ENCODE measurements around the gene ABHD17B. TPM values are rescaled to one million over a fixed set of nuclear protein-coding genes. Genes with fewer than 3 reads are reported as not detected.
"Not testable (repeated sequence)": the region's sequence is repeated elsewhere in the genome, so short reads cannot be mapped to it uniquely, and the experiment has no call there.

ABHD17B gene
- polyA plus RNA-seq (2011; rRNA removed) (9.0 and 14.2 TPM in 2 replicates), polyA minus RNA-seq (2011; rRNA and poly(A)+ RNA removed) (9.5 and 10.2 TPM in 2 replicates)

GRCh38 chr9:71911061-71911907 lies at the start of gene ABHD17B, which contains the start of gene C9orf85:
Gene ABHD17B, minus strand, starts transcription at chr9:71911193. Its CDS starts 36,113 bp downstream, at chr9:71875080.
Gene C9orf85, plus strand, starts transcription at chr9:71911639. Its CDS starts 96 bp downstream, at chr9:71911735.
- TF ChIP-seq CTCF (IDR thresholded peaks at IDR 0.05; ENCODE audit: insufficient read depth, low read depth, low read length), result no peak
- Histone ChIP-seq H3K27me3 (ENCODE audit: control insufficient read depth, insufficient read depth, low read length) (no peaks in the 10 kb centered on the region), H3K36me3 (ENCODE audit: control insufficient read depth, insufficient read depth, low read length) (no peaks in the 10 kb centered on the region), H3K4me3 (ENCODE audit: low read depth, low read length) (peak within 1 kb of the TSS; percentile 91)
- DNase-seq (ENCODE audit: low read depth), result peak; percentile 99
- ChIA-PET POLR2A (interaction anchor here (0.6 to 1.1 kb wide), 4 partner anchors 9 to 454 kb away, joined by 3 to 4 read pairs (median 4); no protein-coding TSS in a partner anchor), CTCF (interaction anchor here (0.6 to 0.8 kb wide), 2 partner anchors 50 to 113 kb away, joined by 3 to 7 read pairs; no protein-coding TSS in a partner anchor)

- CTCF ChIA-PET, result interaction anchor here (1.3 to 1.4 kb wide), 2 partner anchors 136 to 149 kb away, joined by 3 to 4 read pairs; no protein-coding TSS in a partner anchor
- Histone ChIP-seq H3K27me3 (ENCODE audit: control insufficient read depth, insufficient read depth, low read length) (no peaks in the 10 kb centered on the region), H3K36me3 (ENCODE audit: control insufficient read depth, insufficient read depth, low read length) (no peaks in the 10 kb centered on the region), H3K4me3 (ENCODE audit: low read depth, low read length) (no peak overlapping the region)
- no peak for TF ChIP-seq CTCF (IDR thresholded peaks at IDR 0.05; ENCODE audit: insufficient read depth, low read depth, low read length)
- no peak for DNase-seq (ENCODE audit: low read depth)
- POLR2A ChIA-PET, result no interaction called here
These were observed 44.4 kb upstream of the ABHD17B start for GRCh38 chr9:71955300-71955915.

GRCh38 chr9:71954652-71955051 lies 43.7 kb upstream of the ABHD17B start:
- POLR2A ChIA-PET; DNase-seq (ENCODE audit: low read depth); H3K36me3 ChIP-seq (ENCODE audit: control insufficient read depth, insufficient read depth, low read length); H3K4me3 ChIP-seq (ENCODE audit: low read depth, low read length); H3K27me3 ChIP-seq (ENCODE audit: control insufficient read depth, insufficient read depth, low read length): not testable (repeated sequence)
- CTCF ChIA-PET, result interaction anchor here (1.3 to 1.4 kb wide), 2 partner anchors 135 to 148 kb away, joined by 3 to 4 read pairs; no protein-coding TSS in a partner anchor

GRCh38 chr9:71944754-71945375 lies 33.9 kb upstream of the ABHD17B start:
- TF ChIP-seq CTCF (IDR thresholded peaks at IDR 0.05; ENCODE audit: insufficient read depth, low read depth, low read length), result no peak
- POLR2A ChIA-PET, result interaction anchor here (0.6 kb wide), 2 partner anchors 42 to 164 kb away, joined by 3 to 4 read pairs; no protein-coding TSS in a partner anchor

GRCh38 chr9:71941998-71942567 lies 31.1 kb upstream of the ABHD17B start:
- ChIA-PET CTCF (interaction anchor here (0.9 to 1.0 kb wide), 2 partner anchors 9 to 10 kb away, joined by 3 read pairs; no protein-coding TSS in a partner anchor), POLR2A (no interaction called here)
- TF ChIP-seq CTCF (IDR thresholded peaks at IDR 0.05; ENCODE audit: insufficient read depth, low read depth, low read length), result no peak
- Histone ChIP-seq H3K36me3 (ENCODE audit: control insufficient read depth, insufficient read depth, low read length) (no peaks in the 10 kb centered on the region), H3K27me3 (ENCODE audit: control insufficient read depth, insufficient read depth, low read length) (no peaks in the 10 kb centered on the region), H3K4me3 (ENCODE audit: low read depth, low read length) (no peak overlapping the region)
- DNase-seq (ENCODE audit: low read depth), result peak; percentile 25

More at GRCh38 chr9:71944754-71945375, 33.9 kb upstream of the ABHD17B start:
- H3K27me3 ChIP-seq (ENCODE audit: control insufficient read depth, insufficient read depth, low read length), result no peaks in the 10 kb centered on the region
- no peak for DNase-seq (ENCODE audit: low read depth)
- H3K36me3 ChIP-seq (ENCODE audit: control insufficient read depth, insufficient read depth, low read length), result no peaks in the 10 kb centered on the region
- no peak overlapping the region for H3K4me3 ChIP-seq (ENCODE audit: low read depth, low read length)
- CTCF ChIA-PET, result interaction anchor here (1.3 kb wide), 1 partner anchor 32 kb away, joined by 3 read pairs; no protein-coding TSS in a partner anchor

Data from BJ (cell line).